Neural cell (in vitro differentiated cells): ENCODE data around the gene RPS23. TPM values are rescaled to one million over a fixed set of nuclear protein-coding genes. Genes with fewer than 3 reads are reported as not detected.

ENCODE experiments used
- H2AFZ ChIP-seq: fragments of 200-600, 300-800 bp; sonication (generic), shearing (Covaris generic); 2 replicates; pipeline ENCODE4 v1.6.0; 2014; ENCODE audit warnings: low read depth, mild to moderate bottlenecking, antibody characterized with exemption, low read length, moderate library complexity
- H3F3A ChIP-seq: fragments of 200-600 bp; shearing (Covaris generic); 2 replicates; pipeline ENCODE4 v1.6.1; 2016; ENCODE audit warnings: mild to moderate bottlenecking, moderate library complexity, mixed read lengths, antibody characterized with exemption, low read length; ENCODE audit not compliant: insufficient read depth, poor library complexity, severe bottlenecking
- H3K27ac ChIP-seq: fragments of 200-600, 300-800 bp; sonication (generic), shearing (Covaris generic); 2 replicates; pipeline ENCODE4 v1.5.1; 2014; ENCODE audit warnings: mild to moderate bottlenecking, low read length, moderate library complexity
- H3K27me3 ChIP-seq: fragments of 300-800, 200-600 bp; sonication (generic), shearing (Covaris generic); 2 replicates; pipeline ENCODE4 v1.6.0; 2014; ENCODE audit warnings: mild to moderate bottlenecking, low read depth, low read length, moderate library complexity; ENCODE audit not compliant: insufficient read depth
- H3K36me3 ChIP-seq: fragments of 300-800, 200-600 bp; sonication (generic), shearing (Covaris generic); 2 replicates; pipeline ENCODE4 v1.5.1; 2014; ENCODE audit warnings: mild to moderate bottlenecking, antibody characterized with exemption, low read length, moderate library complexity; ENCODE audit not compliant: insufficient read depth
- H3K4me2 ChIP-seq: fragments of 300-800, 200-600 bp; sonication (generic), shearing (Covaris generic); 2 replicates; pipeline ENCODE4 v1.6.0; 2014; ENCODE audit warnings: mild to moderate bottlenecking, low read length
- H3K4me3 ChIP-seq: fragments of 300-800, 200-600 bp; sonication (generic), shearing (Covaris generic); 2 replicates; pipeline ENCODE4 v1.5.1; 2014; ENCODE audit warnings: mild to moderate bottlenecking, low read length, moderate library complexity
- H3K79me2 ChIP-seq: fragments of 200-600 bp; shearing (Covaris generic); replicated peaks from 2 replicates; pipeline ENCODE4 v1.6.0; 2014; ENCODE audit warnings: mild to moderate bottlenecking, low read length, moderate library complexity; ENCODE audit not compliant: insufficient read depth
- H3K9ac ChIP-seq: fragments of 300-800, 200-600 bp; sonication (generic), shearing (Covaris generic); 2 replicates; pipeline ENCODE4 v1.6.1; 2016; ENCODE audit warnings: mild to moderate bottlenecking, low read length, mixed read lengths
- H3K9me2 ChIP-seq: fragments of 200-600 bp; shearing (Covaris generic); 2 replicates; pipeline ENCODE4 v1.6.1; 2016; ENCODE audit warnings: mild to moderate bottlenecking, low read length, mixed read lengths; ENCODE audit not compliant: insufficient read depth
- H3K9me3 ChIP-seq: fragments of 200-600, 300-800 bp; sonication (generic), shearing (Covaris generic); 2 replicates; pipeline ENCODE4 v1.6.1; 2016; ENCODE audit warnings: mild to moderate bottlenecking, mixed run types, low read length, moderate library complexity, mixed read lengths
- H4K20me1 ChIP-seq: fragments of 200-600 bp; shearing (Covaris generic); 2 replicates; pipeline ENCODE4 v1.6.1; 2016; ENCODE audit warnings: mild to moderate bottlenecking, mixed run types; ENCODE audit not compliant: insufficient read depth
- CTCF ChIP-seq: fragments of 450-650 bp; IDR thresholded peaks from 2 replicates; pipeline ENCODE4 v1.5.1; 2014; ENCODE audit warnings: antibody characterized with exemption, mild to moderate bottlenecking, moderate library complexity; ENCODE audit not compliant: poor library complexity, severe bottlenecking
- EP300 ChIP-seq: fragments of 450-650 bp; conservative IDR thresholded peaks from 2 replicates; pipeline ENCODE4 v1.6.1; 2014; ENCODE audit warnings: antibody characterized with exemption, mild to moderate bottlenecking, moderate library complexity; ENCODE audit not compliant: poor library complexity, severe bottlenecking
- EZH2 ChIP-seq: fragments of 200-600, 300-800 bp; shearing (Covaris generic), sonication (generic); IDR thresholded peaks from 2 replicates; pipeline ENCODE4 v1.6.1; 2014; ENCODE audit warnings: antibody characterized with exemption, low read length, borderline replicate concordance, mild to moderate bottlenecking; ENCODE audit not compliant: insufficient read depth, poor library complexity, severe bottlenecking
- MXI1 ChIP-seq: fragments of 450-650 bp; conservative IDR thresholded peaks from 2 replicates; pipeline ENCODE4 v1.6.1; 2014; ENCODE audit warnings: antibody characterized with exemption, mild to moderate bottlenecking; ENCODE audit not compliant: poor library complexity, severe bottlenecking
- POLR2AphosphoS5 ChIP-seq: IDR thresholded peaks from 2 replicates; pipeline ENCODE4 v1.6.1; 2012
- RAD21 ChIP-seq: fragments of 450-650 bp; conservative IDR thresholded peaks from 2 replicates; pipeline ENCODE4 v1.6.1; 2014; ENCODE audit warnings: antibody characterized with exemption, mild to moderate bottlenecking, moderate library complexity
- SMC3 ChIP-seq: fragments of 450-650 bp; conservative IDR thresholded peaks from 2 replicates; pipeline ENCODE4 v1.6.1; 2014; ENCODE audit warnings: antibody characterized with exemption, mild to moderate bottlenecking, moderate library complexity; ENCODE audit not compliant: poor library complexity
- TAF1 ChIP-seq: IDR thresholded peaks from 2 replicates; pipeline ENCODE4 v1.6.1; 2012; ENCODE audit warnings: low read depth
- polyA plus RNA-seq: library from polyadenylated mRNA; depleted of rRNA; stranded (reverse); fragments of >200 nt; gene quantifications from 2 replicates; pipeline ENCODE4 v1.2.3, GENCODE V29; 2014
- TF ChIP-seq, protein P1 (sequence below): IDR thresholded peaks from 2 replicates; pipeline ENCODE4 v1.6.1; 2012; ENCODE audit warnings: borderline replicate concordance

RPS23 gene
- polyA plus RNA-seq, 1 donor from 2014 or later = 2,396 TPM

DNA sequence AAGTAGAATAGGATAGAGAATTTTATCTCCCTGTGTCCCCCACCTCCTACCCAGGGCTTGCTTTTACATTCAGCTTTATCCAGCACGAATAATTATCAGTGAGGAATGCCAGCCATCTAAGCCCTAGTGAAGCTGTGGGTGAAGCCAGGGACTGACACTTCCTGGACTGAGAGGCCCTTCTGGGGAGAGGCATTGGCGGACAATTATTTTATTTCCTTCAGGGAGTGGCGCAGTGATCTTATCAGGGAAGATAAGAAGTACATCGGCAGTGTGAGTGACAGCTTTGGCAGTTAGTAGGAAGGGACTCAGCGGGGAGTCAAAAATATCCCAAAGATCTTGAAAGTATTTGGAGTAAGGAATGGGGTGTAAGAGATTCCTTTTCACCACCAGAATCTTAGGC, 34.9 kb upstream of the RPS23 start:
- Histone ChIP-seq H3K9ac (no peak overlapping the region), H3F3A (no peaks in the 10 kb centered on the region), H3K36me3 (no peaks in the 10 kb centered on the region), H2AFZ (no peak overlapping the region), H3K79me2 (no peaks in the 10 kb centered on the region), H4K20me1 (no peaks in the 10 kb centered on the region), H3K27ac (no peak overlapping the region), H3K4me2 (no peak overlapping the region), H3K9me3 (no peaks in the 10 kb centered on the region), H3K4me3 (no peak overlapping the region), H3K27me3 (no peaks in the 10 kb centered on the region), H3K9me2 (no peaks in the 10 kb centered on the region)
- no peak for TF ChIP-seq TAF1
- no peak for TF ChIP-seq SMC3
- TF ChIP-seq CTCF = no peak
- TF ChIP-seq POLR2AphosphoS5 = no peak
- TF ChIP-seq RAD21 = no peak
- TF ChIP-seq EP300 = no peak
- TF ChIP-seq EZH2 = no peak
- TF ChIP-seq, protein P1, sequence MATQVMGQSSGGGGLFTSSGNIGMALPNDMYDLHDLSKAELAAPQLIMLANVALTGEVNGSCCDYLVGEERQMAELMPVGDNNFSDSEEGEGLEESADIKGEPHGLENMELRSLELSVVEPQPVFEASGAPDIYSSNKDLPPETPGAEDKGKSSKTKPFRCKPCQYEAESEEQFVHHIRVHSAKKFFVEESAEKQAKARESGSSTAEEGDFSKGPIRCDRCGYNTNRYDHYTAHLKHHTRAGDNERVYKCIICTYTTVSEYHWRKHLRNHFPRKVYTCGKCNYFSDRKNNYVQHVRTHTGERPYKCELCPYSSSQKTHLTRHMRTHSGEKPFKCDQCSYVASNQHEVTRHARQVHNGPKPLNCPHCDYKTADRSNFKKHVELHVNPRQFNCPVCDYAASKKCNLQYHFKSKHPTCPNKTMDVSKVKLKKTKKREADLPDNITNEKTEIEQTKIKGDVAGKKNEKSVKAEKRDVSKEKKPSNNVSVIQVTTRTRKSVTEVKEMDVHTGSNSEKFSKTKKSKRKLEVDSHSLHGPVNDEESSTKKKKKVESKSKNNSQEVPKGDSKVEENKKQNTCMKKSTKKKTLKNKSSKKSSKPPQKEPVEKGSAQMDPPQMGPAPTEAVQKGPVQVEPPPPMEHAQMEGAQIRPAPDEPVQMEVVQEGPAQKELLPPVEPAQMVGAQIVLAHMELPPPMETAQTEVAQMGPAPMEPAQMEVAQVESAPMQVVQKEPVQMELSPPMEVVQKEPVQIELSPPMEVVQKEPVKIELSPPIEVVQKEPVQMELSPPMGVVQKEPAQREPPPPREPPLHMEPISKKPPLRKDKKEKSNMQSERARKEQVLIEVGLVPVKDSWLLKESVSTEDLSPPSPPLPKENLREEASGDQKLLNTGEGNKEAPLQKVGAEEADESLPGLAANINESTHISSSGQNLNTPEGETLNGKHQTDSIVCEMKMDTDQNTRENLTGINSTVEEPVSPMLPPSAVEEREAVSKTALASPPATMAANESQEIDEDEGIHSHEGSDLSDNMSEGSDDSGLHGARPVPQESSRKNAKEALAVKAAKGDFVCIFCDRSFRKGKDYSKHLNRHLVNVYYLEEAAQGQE = no peak
- no peak for TF ChIP-seq MXI1

- Histone ChIP-seq H3K36me3 (no peaks in the 10 kb centered on the region), H3K4me3 (no peak overlapping the region), H3K4me2 (no peak overlapping the region), H3K9me2 (no peaks in the 10 kb centered on the region), H3K27me3 (no peaks in the 10 kb centered on the region), H3K9me3 (no peaks in the 10 kb centered on the region), H2AFZ (no peak overlapping the region), H3F3A (no peaks in the 10 kb centered on the region), H3K9ac (no peak overlapping the region), H3K79me2 (no peaks in the 10 kb centered on the region), H3K27ac (no peak overlapping the region), H4K20me1 (no peaks in the 10 kb centered on the region)
- TF ChIP-seq SMC3 = peak; percentile 74
- TF ChIP-seq TAF1 = no peak
- TF ChIP-seq RAD21 = peak; percentile 82
- TF ChIP-seq CTCF = peak; percentile 79
- TF ChIP-seq POLR2AphosphoS5 = no peak
- TF ChIP-seq EP300 = no peak
- TF ChIP-seq EZH2 = no peak
- TF ChIP-seq MXI1 = no peak
- TF ChIP-seq, protein P1 = no peak
Measured at GRCh38 chr5:82312373-82312856, 34.3 kb upstream of the RPS23 start.
